Measurements from ENCODE around the gene HACL1. TPM values are rescaled to one million over a fixed set of nuclear protein-coding genes. Genes with fewer than 3 reads are reported as not detected.
"Not testable (repeated sequence)": the region's sequence is repeated elsewhere in the genome, so short reads cannot be mapped to it uniquely, and the experiment has no call there.

The HACL1 gene
- total RNA-seq, 1 experiment from 2014 or later, result 25.5 TPM

GRCh38 chr3:15628967-15629366, 27.6 kb upstream of the HACL1 start:
- DNase-seq (peak; percentile 53), ATAC-seq (no peak)
- ChIA-PET POLR2A (ENCODE audit: unreplicated experiment) (no interaction called here), CTCF (no interaction called here)
- H3K9me2 ChIP-seq (replicated peaks; ENCODE audit: low read length), result no peaks in the 10 kb centered on the region
- H3K9ac ChIP-seq (ENCODE audit: low read length), result no peak overlapping the region
- no peaks in the 10 kb centered on the region for H3K36me3 ChIP-seq (ENCODE audit: low read depth, low read length)
- no peaks in the 10 kb centered on the region for H3K79me2 ChIP-seq (ENCODE audit: low read length)
- H2AFZ ChIP-seq (ENCODE audit: low read length), result no peak overlapping the region
- no peaks in the 10 kb centered on the region for H4K20me1 ChIP-seq (ENCODE audit: low read length)
- H3K4me2 ChIP-seq (ENCODE audit: low read length), result no peak overlapping the region
- TF ChIP-seq EZH2 (IDR thresholded peaks at IDR 0.05; ENCODE audit: low read length, unreplicated experiment), result no peak
- TF ChIP-seq, protein P1, sequence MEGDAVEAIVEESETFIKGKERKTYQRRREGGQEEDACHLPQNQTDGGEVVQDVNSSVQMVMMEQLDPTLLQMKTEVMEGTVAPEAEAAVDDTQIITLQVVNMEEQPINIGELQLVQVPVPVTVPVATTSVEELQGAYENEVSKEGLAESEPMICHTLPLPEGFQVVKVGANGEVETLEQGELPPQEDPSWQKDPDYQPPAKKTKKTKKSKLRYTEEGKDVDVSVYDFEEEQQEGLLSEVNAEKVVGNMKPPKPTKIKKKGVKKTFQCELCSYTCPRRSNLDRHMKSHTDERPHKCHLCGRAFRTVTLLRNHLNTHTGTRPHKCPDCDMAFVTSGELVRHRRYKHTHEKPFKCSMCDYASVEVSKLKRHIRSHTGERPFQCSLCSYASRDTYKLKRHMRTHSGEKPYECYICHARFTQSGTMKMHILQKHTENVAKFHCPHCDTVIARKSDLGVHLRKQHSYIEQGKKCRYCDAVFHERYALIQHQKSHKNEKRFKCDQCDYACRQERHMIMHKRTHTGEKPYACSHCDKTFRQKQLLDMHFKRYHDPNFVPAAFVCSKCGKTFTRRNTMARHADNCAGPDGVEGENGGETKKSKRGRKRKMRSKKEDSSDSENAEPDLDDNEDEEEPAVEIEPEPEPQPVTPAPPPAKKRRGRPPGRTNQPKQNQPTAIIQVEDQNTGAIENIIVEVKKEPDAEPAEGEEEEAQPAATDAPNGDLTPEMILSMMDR (conservative IDR thresholded peaks at IDR 0.05; ENCODE audit: low read depth, low read length), result no peak
- TF ChIP-seq EZH2phosphoT487 (IDR thresholded peaks at IDR 0.05; ENCODE audit: borderline replicate concordance, low read length), result no peak
- no peaks in the 10 kb centered on the region for H3K9me3 ChIP-seq (ENCODE audit: low read length)
- H3K4me1 ChIP-seq (ENCODE audit: insufficient read depth, low read length), result peaks cover 40% of the 10 kb centered on the region
- intact Hi-C loops (cut with micrococcal nuclease), result no loop called here
- H3K27me3 ChIP-seq (ENCODE audit: low read length), result no peaks in the 10 kb centered on the region
- no peak overlapping the region for H3K27ac ChIP-seq (ENCODE audit: low read length)
- peaks cover 12% of the 10 kb centered on the region for H3F3A ChIP-seq (ENCODE audit: low read length, unreplicated experiment)
- no peak overlapping the region for H3K4me3 ChIP-seq (ENCODE audit: low read length)
- no TSS peak for BruUV-seq (replicated peaks)

DNA sequence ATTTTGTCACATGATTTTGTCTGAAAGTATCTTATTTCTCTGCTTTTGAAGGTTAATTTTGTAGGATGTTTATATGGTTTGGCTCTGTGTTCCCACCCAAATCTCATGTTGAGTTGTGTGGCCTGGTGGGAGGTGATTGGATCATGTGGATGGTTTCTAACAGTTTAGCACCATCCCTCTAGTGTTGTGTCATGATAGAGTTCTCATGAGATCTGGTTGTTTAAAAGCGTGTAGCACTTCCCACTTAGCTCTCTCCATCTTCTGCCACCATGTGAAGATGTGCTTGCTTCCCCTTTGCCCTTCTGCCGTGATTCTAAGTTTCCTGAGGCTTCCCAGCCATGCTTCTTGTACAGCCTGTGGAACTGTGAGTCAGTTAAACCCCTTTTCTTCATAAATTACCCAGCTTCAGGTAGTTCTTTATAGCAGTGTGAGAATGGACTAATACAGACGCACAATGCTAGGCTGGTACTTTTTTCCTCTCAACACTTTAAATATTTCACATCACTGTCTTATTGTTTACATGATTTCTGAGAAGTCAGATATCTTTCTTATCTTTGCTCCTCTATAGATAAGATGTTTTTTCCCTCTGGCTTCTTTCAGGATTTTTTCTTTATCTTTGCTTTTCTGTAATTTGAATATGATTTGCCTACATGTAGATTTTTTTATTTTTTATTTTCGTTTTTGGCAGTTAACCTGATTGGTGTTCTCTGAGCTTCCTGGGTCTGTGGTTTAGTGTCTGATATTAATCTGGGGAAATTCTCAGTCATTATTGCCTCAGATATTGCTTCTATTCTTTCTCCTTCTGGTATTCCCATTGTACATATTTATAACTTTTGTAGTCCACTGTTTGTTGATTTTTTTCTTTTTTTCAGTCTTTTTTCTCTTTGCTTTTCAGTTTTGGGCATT, 22.4 kb upstream of the HACL1 start:
- H3K36me3 ChIP-seq (ENCODE audit: low read depth, low read length), result peaks cover 8% of the 10 kb centered on the region; the same call in 1 of the 2 replicates
- no peak overlapping the region for H3K4me2 ChIP-seq (ENCODE audit: low read length)
- H3K27ac ChIP-seq (ENCODE audit: low read length), result no peak overlapping the region
- POLR2A ChIA-PET (ENCODE audit: unreplicated experiment), result no interaction called here
- no peaks in the 10 kb centered on the region for H3K4me1 ChIP-seq (ENCODE audit: insufficient read depth, low read length)
- ATAC-seq, result no peak
- intact Hi-C loops (cut with micrococcal nuclease), result no loop called here
- H3F3A ChIP-seq (ENCODE audit: low read length, unreplicated experiment), result no peaks in the 10 kb centered on the region
- no peak for DNase-seq
- no peaks in the 10 kb centered on the region for H4K20me1 ChIP-seq (ENCODE audit: low read length)
- H3K27me3 ChIP-seq (ENCODE audit: low read length), result no peaks in the 10 kb centered on the region
- BruUV-seq (replicated peaks), result no TSS peak
- H3K4me3 ChIP-seq (ENCODE audit: low read length), result no peak overlapping the region
- no peaks in the 10 kb centered on the region for H3K79me2 ChIP-seq (ENCODE audit: low read length)
- CTCF ChIA-PET, result interaction anchor here (0.6 kb wide), 1 partner anchor 18 kb away, joined by 16 read pairs; no protein-coding TSS in a partner anchor
- H3K9me3 ChIP-seq (ENCODE audit: low read length), result peaks cover 14% of the 10 kb centered on the region
- TF ChIP-seq EZH2phosphoT487 (IDR thresholded peaks at IDR 0.05; ENCODE audit: borderline replicate concordance, low read length) (no peak), EZH2 (IDR thresholded peaks at IDR 0.05; ENCODE audit: low read length, unreplicated experiment) (no peak)
- TF ChIP-seq, protein P1 (conservative IDR thresholded peaks at IDR 0.05; ENCODE audit: low read depth, low read length), result no peak
- no peak overlapping the region for H2AFZ ChIP-seq (ENCODE audit: low read length)
- H3K9ac ChIP-seq (ENCODE audit: low read length), result no peak overlapping the region
- no peaks in the 10 kb centered on the region for H3K9me2 ChIP-seq (replicated peaks; ENCODE audit: low read length)

DNA sequence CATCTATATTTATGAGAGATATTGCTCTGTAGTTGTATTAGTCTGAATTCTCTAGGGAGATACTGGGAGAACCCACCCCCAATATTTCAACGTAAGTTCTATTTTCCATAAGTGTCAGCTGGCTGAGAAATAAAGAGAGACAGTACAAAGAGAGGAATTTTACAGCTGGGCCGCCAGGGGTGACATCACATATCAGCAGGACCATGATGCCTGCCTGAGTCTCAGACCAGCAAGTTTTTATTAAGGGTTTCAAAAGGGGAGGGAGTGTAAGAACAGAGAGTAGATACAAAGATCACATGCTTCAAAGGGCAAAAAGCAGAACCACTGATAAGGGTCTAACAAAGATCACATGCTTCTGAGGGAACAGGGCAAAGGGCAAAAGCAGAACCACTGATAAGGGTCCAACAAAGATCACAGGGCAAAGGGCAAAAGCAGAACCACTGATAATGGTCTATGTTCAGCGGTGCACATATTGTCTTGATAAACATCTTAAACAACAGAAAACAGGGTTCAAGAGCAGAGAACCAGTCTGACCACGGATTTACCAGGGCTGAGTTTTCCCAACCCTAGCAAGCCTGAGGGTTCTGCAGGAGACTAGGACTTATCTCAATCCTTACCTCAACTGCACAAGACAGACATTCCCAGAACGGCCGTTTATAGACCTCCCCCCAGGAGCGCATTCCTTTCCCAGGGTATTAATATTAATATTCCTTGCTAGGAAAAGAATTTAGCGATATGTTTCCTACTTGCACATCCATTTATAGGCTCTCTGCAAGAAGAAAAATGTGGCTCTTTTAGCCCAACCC, 18.5 kb upstream of the HACL1 start:
- CTCF ChIA-PET; BruUV-seq (replicated peaks); H3F3A ChIP-seq (ENCODE audit: low read length, unreplicated experiment): not testable (repeated sequence)

More for the DNA sequence above, 18.5 kb upstream of the HACL1 start:
- ATAC-seq; H3K36me3 ChIP-seq (ENCODE audit: low read depth, low read length); intact Hi-C loops (cut with micrococcal nuclease); H3K9me2 ChIP-seq (replicated peaks; ENCODE audit: low read length); H3K4me2 ChIP-seq (ENCODE audit: low read length); H3K4me3 ChIP-seq (ENCODE audit: low read length); H4K20me1 ChIP-seq (ENCODE audit: low read length); POLR2A ChIA-PET (ENCODE audit: unreplicated experiment); H2AFZ ChIP-seq (ENCODE audit: low read length); H3K9ac ChIP-seq (ENCODE audit: low read length); H3K79me2 ChIP-seq (ENCODE audit: low read length); H3K4me1 ChIP-seq (ENCODE audit: insufficient read depth, low read length); DNase-seq; H3K27ac ChIP-seq (ENCODE audit: low read length); H3K27me3 ChIP-seq (ENCODE audit: low read length): not testable (repeated sequence)
- H3K9me3 ChIP-seq (ENCODE audit: low read length), result peaks cover 14% of the 10 kb centered on the region
